Activated T-cell treated with anti-CD3 and anti-CD28 coated beads for 24 hours (primary cell): ENCODE data around the gene CLDN6.

ENCODE experiments used
- DNase-seq: peaks from one replicate; pipeline ENCODE4 v3.0.0-alpha.2; 2020; ENCODE audit warnings: low read depth

CLDN6 gene

DNA sequence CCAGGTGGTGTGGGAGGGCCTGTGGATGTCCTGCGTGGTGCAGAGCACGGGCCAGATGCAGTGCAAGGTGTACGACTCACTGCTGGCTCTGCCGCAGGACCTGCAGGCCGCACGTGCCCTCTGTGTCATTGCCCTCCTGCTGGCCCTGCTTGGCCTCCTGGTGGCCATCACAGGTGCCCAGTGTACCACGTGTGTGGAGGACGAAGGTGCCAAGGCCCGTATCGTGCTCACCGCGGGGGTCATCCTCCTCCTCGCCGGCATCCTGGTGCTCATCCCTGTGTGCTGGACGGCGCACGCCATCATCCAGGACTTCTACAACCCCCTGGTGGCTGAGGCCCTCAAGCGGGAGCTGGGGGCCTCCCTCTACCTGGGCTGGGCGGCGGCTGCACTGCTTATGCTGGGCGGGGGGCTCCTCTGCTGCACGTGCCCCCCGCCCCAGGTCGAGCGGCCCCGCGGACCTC is 4.5 kb downstream of the CLDN6 start:
- no peak for DNase-seq

DNA sequence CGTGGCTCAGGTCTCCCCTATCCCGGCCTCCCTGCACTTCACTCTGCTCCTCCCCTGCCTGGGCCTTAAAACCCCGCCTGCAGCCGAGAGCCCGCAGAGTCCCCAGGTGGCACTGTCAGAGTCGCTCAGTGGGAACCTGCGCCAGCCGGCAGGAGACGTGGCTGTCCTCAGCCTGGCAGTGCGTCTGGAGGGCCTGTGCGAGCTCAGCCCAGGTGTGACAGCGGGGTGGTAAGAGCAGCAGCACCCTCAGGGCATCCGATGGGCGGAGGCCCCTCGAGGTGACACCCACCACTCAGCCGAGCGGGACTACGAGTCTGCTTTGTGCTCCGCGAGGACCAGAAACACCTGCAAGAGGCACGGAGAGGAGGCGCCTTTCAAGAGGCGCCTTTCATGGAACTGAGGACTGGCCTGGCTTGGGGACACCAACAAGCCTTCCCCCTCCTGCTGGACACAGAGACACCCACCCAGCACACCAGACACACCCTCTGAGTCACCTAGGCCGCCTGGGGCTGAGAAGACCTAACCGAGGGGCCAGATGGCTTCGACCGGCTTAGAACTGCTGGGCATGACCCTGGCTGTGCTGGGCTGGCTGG is 5.1 kb downstream of the CLDN6 start, which contains the start of gene CLDN9:
Gene CLDN9, plus strand, starts transcription at position 96 of the 593 bp plus-strand sequence. Its CDS starts 440 bp downstream, at position 536.
- DNase-seq = no peak

DNA sequence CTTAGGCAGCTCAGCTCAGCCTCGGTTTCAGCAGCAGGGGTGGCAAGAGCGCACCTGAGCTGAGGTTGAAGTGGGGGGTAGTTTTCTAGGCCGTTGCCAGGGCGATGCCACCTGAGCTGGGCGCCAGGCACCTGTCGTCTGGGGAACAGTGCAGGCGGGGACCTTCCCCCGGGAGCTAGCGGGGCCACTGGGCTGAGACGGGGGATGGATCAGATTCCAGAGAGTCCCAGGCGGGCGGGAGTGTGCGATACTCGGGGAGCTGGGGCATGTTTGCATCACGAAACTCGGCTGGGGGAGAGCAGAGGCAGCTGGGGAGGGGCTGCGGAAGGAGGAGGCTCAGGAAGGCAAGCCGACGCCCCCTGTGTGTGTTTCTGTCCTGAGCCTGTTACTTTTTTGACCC is 5.7 kb downstream of the CLDN6 start:
- DNase-seq = no peak

DNA sequence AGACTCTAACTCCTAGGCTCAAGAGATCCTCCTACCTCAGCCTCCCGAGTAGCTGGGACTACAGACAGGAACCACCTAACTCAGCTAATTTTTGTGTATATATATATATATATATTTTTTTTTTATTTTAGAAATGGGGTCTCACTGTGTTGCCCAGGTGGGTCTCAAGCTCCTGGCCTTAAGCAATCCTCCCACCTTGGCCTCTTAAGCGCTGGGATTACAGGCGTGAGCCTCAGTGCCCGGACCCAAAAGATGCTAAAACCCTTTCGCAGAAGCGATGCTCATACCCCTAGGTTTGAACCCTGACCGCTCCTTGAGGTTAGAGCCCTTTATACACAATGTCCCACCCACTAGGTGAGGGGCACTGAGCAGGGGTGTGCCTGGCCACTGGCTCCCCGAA is 7.5 kb downstream of the CLDN6 start:
- DNase-seq = no peak

DNA sequence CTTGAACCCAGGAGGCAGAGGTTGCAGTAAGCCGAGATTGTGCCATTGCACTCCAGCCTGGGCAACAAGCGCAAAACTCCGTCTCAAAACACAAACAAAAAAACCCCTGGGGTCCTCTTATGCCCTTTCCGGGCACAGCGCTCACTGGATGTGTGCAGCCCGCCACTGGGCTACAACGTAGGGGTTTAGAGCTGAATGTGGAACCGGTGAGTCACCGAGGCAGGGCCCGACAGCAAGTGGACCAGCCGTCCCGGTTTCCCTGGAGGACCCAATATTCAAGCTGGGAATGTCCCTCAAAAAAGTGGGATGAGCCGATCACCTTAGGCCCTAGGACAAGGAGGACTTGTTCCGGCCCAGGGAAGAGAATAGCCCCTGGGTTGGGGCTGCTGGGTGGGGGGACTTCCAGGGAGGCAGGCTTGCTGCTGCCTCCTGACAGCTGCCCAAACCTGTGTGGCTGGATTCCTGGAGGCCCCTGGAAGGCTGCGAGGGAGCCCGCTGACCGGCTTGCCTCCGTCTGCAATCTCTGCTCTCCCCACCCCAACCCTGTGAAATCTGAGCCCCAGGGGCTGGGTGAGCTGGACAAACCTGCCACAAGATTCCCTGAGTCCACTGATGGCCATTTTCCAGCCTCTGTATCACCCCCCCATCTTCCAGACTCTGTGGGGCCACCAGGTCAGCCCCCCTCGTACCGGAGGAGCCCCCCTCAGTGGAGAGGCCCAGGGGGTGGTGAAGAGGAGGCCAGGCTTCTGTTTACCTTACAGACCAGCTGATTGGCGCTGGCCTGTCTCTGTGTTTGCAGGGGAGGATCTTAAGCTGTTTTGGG is 8.2 kb downstream of the CLDN6 start:
- no peak for DNase-seq

DNA sequence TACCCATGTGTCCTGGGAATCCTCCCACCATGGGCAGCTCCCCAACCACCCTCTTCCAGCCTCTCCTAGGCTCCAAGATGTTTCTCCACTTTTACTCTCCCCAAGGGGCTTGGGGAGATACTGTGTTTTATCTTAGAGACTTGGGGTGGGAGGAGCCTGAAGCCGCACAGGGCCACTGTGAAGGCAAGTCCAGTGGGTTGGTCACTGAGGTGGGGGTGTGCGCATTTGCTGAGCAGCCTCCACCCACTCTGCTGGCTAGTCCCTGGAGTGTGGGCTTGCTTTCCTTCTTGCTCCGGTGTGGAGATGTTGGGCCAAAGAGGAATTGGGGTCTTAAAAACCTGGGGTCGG is 9.3 kb downstream of the CLDN6 start:
- no peak for DNase-seq

DNA sequence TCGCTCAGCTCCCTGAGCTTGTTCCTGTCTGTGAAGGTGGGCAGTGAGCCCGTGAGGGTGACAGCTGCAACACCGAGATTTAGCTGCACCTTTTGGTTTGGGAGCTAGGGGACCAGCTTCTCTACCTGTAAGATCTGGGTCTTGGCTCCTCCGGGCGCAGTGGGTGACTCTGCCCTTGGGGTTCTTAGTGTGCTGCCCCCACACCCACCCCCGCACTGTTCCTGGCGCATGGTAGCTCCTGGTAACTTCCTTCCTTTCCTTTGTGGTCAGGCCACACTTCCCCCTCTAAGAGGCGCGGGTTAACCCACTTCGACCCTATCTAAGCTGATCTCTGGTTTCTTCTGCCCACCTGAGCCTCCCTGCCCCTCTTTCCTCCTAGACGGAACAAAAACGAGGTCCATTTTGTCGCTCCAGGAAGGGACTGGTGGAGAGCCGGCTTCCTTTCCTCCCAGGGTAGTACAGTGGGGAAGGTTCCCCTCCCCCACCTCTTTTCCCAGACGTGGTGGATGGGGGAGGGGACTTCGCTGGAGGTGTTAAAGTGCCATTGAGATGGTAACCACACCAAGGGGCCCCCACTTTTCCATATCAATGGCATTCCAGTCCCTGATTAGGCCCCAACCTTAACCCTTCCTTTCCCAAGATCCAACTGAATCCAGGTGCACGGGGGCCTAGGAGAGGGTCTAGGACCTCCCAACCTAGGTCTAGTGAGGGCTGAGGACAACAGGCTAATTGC is 9.9 kb downstream of the CLDN6 start:
- no peak for DNase-seq

DNA sequence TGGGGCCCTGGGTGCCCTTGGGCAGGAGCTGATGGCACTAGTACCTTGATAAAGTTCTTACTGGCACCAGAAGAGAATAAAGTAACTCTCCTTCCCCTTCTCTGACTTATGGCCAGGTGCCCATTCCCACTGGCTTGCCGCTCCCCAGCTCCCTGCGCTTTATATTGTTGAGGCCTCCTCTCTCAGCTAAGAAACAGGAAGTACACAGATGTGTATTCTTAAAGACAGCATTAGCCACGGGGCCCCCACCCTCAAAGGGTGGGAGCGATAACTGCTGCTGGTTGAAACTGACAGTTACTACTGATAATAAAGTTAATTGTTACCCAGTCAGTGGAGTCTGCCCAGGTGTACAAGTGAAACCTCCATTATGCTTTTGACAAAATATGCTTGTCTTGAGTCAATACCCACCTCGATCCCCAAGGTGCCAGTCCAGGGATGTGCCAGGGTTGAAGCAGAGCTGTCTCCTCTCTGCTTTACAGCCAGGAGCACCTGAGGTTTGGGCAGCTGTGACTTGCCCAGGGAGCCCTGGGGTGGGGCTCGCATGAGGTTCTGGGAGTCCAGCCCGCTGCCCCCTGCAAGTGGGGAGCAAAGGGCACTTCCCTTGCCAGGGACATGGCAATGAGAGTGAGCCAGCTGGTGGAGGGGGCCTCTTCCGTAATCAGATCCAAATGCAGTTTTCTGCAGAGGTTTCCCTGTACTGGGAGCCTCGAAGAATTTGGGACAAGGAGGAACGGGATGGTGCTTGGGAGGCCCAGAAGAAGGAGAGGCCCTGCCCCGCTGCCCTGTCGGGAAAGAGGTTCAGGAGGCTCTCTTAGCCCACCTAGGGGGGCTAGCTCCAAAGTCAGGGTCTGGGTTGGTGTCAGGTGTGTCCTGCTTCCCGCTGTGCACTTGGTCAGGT is 10.7 kb downstream of the CLDN6 start:
- DNase-seq = no peak

DNA sequence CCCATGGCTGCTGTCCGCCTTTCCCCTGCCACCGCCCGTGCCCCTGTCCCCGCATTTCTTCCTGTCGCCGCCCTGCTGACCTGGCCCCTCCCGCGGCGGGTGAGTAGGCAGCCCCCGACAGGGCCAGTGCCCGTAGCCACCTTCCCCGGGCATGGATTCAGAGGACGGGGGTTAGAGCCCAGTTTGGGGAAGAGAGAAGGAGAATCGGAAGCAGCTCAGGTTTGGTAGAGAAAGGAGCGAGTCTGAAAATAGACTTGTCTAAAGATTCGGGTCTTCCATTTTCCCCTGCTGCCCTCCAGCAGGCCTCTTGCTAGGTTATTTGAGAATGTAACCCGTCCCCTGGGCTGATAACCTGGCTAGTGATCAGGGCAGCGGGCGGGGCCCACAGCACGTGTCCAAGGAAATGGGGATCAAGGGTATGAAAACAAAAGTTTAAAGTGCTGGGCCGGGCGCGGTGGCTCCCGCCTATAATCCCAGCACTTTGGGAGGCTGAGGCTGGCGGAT is 13.2 kb downstream of the CLDN6 start:
- DNase-seq = no peak

DNA sequence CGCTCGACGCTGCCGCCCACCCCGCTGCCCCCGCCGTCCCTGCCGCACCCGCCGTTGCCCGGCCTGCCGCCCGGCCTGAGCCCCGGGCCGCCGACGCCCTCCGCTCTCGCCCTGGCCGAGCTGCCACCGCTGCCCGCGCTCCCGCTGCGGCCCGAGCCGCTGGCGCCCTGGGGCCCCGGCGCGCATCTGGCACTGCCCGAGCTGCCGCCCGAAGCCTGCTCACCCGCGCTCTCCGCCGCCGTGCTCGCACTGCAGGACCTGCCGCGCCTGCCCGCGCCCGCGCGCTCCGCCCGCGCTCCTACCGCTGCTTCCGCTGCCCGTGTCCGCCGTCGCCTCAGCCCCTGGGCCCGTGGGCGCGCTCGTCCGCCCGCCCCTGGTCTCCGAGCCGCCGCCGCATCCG is 13.7 kb downstream of the CLDN6 start:
- DNase-seq = no peak

DNA sequence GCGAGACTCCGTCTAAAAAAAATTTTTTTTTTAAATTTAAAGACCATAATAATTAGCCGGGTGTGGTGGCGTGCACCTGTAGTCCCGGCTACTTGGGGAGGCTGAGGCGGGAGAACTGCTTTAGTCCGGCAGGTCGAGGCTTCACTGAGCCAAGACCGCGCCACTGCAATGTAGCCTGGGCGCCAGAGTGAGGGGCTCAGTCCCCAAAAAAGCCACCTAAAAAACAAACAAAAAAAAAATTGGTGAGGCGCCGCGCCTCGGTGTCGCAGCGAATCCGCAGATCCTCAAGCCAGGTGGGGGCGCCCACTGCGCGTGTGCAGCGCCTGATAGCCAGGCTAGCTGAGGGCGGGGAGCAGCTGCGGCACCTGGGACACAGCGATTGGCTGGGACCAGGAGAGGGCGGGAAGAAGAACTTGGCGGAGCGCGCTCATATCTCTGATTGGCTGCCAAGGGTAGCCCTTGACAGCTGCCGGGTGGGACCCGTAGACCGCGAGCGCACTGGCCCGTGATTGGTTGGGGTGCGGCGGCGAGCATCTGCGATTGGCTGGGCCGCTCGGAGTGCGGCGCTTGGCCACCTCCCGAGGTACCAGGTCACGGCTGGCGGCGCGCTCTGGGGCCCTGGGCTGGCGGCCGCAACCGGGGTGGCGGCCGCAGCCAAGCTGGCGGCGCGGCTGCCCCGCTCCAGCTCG is 14.3 kb downstream of the CLDN6 start:
- peak; percentile 96 for DNase-seq

DNA sequence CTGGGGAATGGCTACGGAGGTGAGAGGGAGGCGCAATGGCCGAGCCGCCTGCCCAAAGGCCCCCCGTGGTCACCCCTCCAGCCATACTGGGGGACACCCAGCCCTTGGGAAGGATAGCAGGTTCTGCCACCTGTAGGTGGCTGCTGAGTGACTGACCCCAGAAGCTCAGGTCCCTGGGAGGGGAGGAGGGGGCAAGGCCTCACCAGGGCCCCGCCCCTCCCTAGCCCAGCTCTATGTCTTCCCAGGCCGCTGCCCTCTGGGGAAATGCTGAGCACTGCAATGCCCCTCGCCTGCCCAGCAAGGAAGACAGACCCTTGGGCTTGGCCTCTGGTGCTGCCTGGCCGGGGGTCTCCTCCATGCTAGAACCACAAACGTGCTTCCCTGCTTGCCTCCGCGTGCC is 16.7 kb downstream of the CLDN6 start:
- no peak for DNase-seq

DNA sequence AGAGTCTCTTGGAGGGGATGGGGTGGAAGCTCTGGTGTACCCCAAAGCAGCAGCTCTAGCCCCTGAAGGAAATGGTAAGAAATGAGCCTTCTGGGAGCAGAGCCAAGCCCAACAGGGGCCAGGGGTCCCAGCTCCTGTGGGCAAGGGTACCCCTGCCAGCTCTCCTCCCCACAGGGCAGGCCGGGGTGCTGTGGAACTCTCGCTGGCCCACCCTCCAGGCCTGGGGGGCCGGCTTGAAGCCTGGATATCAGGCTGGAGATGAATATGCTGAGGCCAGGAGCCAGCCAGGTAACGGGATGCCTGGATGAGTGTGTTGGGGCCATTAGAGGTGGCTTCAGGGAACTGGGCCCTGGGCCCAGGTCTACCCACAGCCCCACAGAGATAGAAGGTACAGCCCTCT is 17.4 kb downstream of the CLDN6 start:
- DNase-seq = no peak

DNA sequence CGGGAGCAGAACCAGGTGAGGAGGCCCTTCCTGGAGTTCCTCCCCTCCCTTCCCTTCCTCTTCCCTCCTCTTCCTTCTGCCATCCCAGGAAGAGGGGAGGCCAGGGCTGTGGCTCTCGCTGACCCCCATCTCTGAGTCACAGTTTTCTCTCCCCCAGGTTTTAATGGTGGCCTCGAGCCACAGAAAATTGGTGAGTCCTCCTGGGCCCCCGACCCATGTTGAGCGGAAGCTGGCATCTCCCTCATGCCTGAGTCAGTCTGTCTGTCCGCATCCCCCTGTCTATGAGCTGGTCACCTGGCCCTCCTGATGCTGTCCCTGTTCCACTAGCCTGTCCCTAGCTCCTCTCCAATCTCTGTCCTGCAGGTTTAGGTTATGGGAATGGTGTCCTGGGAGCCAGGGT is 18.1 kb downstream of the CLDN6 start:
- DNase-seq = no peak

DNA sequence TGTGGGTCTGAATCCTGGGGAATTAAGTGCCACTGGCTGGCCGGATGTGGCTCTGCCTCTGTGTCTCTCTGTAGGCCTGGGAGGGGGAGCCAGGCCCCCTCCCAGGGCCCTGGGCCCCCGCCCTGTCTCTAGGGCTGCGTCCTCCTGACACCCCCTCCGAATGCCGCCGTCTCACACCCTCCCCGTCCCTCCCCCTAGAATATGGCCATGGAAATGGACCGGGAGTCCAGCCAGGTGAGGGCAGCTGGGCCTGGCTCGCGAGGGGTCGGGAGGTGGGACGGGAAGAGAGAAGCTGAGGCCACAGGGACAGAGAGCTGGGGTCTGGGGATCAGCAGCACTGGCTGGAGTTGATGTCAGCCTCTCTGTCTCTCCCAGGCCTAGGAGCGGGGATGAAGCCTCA is 21.7 kb downstream of the CLDN6 start:
- no peak for DNase-seq

DNA sequence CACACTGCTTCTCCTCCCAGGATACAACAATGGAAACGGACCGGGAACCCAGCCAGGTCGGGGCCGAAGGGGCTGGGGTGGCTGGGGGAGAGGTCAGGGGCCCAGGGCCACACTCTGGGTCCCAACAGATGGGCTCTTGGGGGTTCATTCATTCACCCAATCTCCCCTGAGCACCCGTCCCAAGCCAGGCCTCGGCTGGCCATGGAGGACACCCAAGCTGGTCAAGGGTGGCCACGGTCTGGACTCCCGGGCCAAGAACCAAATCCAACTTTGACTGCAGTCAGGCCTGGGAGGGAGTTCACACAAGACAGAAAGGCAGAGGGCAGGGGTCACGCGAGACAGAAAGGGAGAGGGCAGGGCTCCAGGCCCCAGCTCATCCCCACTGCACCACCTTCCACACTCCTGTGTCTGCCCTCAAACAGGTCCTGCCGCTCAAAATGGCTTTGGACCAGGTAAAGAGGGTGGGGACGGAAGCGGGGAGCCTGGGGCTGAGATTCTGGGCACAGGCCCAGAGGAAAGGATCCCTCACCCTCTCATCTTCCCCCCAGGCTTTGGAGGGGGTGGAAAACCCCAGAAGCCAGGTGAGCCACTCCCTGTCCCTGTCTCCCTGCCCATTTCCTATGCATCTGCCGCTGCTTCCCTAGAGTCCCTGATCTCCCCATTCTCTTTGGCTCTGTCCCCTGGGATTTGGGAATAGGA is 25.5 kb downstream of the CLDN6 start:
- DNase-seq = no peak

DNA sequence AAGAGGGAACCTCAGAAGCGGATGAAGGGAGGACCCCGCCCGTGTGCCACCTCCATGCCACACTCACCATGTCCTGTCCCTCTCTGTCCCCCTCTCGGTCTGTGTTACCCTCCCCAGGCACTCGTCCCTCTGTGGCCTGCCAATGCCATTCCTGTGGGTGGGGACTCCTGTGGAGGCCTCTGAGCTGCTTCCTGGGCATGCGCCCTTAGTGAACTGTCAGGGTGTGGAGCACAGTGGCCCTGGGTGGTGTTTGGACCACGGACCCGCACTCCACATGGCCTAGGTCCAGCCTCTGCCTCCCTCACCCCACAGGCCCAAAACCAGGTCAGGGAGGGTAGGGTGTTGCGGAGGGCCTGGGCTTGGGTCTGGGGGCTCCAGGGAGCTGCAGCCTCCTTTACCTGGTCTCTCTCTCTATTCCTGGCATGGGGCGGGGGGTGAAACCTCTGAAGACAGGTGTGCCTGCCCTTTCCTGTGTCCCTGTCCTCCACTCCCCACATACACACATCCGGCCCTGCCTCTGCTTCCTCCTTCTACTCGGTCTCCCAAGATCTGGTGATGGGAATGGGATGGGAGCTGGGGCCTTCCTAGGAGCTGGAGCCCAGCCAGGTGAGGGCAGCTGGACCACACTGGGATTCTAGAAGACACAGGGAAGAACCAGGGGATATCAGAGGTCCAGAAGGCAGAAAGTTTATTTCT is 26.3 kb downstream of the CLDN6 start:
- DNase-seq = no peak

DNA sequence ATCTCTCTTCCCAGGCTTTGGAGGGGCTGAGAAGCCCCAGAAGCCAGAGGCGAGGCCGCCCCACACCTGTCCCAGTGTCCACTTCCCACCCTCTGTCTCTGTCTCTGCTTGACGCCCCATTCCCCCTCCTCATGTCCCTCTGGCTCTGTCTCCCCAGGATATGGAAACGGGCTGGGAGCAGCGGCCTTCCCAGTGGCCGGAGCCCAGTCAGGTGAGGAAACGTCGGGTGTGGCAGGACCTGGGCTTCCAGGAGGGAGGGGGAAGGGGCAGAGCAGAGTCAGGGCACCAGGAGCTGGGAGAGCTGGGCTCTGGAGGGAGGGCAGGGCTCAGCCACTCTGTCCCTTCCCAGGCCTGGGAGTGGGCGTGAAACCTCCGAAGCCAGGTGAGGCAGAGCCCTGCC is 27.1 kb downstream of the CLDN6 start:
- DNase-seq = no peak

DNA sequence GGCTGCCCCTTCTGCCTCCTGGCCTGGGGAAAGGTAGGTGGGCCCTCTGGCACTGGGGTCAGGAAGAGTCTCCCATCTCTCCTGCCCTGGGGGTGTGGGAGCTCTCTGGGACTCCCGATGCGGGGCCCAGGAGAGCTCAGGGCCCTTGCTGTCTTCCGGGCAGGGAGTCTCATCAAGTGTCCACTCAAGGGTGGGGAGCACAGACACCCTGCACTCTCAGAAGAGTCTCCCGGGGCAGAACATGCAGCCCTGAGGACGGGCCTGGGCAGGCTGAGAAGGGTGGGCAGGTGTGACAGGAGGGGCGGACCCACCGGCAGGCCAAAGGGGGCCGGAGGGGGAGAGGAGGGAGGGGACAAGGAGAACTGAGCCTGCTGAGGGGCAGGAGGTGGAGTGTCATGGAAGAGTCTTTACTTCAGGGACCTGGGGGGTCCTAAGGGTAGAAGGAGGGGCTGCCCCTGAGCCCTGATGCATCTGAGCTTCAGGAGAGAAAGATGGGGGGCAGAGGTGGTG is 29.3 kb downstream of the CLDN6 start:
- no peak for DNase-seq

DNA sequence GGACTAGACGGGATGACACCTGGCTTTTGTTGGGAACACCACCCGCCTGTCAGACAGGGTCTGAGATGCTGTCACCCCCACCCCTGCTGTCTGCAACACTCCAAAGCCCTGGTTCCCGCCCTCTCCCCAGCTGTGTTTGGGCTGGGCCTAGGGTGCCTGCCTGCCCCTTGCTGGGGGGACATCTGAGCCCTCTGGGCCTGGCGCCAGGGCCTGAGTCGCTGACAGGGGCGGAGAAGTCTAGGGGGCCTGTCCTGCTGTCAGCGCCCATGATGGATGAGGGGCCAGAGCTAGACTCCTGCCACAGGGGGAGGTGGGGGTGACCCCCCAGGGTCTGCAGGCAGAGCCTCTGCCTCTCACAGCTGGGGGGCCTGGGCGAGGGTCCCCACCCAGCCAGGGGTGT is 30.1 kb downstream of the CLDN6 start:
- DNase-seq = no peak
